Tibial nerve (tissue), 4 donors: ENCODE data around the gene OR2F1. TPM values are rescaled to one million over a fixed set of nuclear protein-coding genes. Genes with fewer than 3 reads are reported as not detected.
"Not testable (repeated sequence)": the region's sequence is repeated elsewhere in the genome, so short reads cannot be mapped to it uniquely, and the experiment has no call there.

ENCODE experiments used
- DNase-seq, 2 donors: peaks; one replicate each; pipeline ENCODE4 v3.0.0-alpha.2; 2019; ENCODE audit warnings: low spot score in 2 of 2
- H3K27ac ChIP-seq, 4 donors: fragments of 200-600 bp; sonication (generic) in 3 of 4; one replicate each; pipeline ENCODE4 v1.5.1; 2017 to 2019; ENCODE audit warnings: mild to moderate bottlenecking in 1 of 4
- H3K27me3 ChIP-seq, 2 donors: fragments of 200-600 bp; sonication (generic) in 1 of 2; one replicate each; pipeline versions ENCODE4 v1.5.1 to v1.6.0; 2017 to 2019
- H3K36me3 ChIP-seq, 3 donors: fragments of 200-600 bp; sonication (generic); one replicate each; pipeline ENCODE4 v1.5.1; 2018 to 2019
- H3K4me1 ChIP-seq, 4 donors: fragments of 200-600 bp; sonication (generic) in 3 of 4; one replicate each; pipeline ENCODE4 v1.5.1; 2017 to 2019
- H3K4me3 ChIP-seq, 4 donors: fragments of 200-600 bp; sonication (generic) in 3 of 4; one replicate each; pipeline ENCODE4 v1.5.1; 2017 to 2019; ENCODE audit warnings: mild to moderate bottlenecking in 1 of 4, moderate library complexity in 1 of 4
- H3K9me3 ChIP-seq, 4 donors: fragments of 200-600 bp; sonication (generic) in 3 of 4; one replicate each; pipeline ENCODE4 v1.5.1; 2017 to 2019
- CTCF ChIP-seq, 5 experiments: fragments of 200-600 bp in 3 of 5; fragments of 450-650 bp in 2 of 5; sonication (generic) in 3 of 5; IDR thresholded peaks; one replicate each; pipeline ENCODE4 v1.5.1; 2016 to 2019; ENCODE audit warnings: antibody characterized with exemption in 5 of 5, mild to moderate bottlenecking in 3 of 5, moderate library complexity in 2 of 5
- EP300 ChIP-seq, 2 donors: sonication (generic); formaldehyde crosslinking; IDR thresholded peaks; one replicate each; pipeline ENCODE4 v1.6.1; 2017; ENCODE audit warnings: antibody characterized with exemption in 2 of 2, mild to moderate bottlenecking in 1 of 2
- POLR2A ChIP-seq, 2 donors: fragments of 450-650 bp; IDR thresholded peaks; one replicate each; pipeline ENCODE4 v1.6.1; 2017; ENCODE audit warnings: antibody characterized with exemption in 2 of 2, mild to moderate bottlenecking in 2 of 2, moderate library complexity in 2 of 2
- WGBS, 2 donors: methylation state at CpG; one replicate each; pipeline ENCODE4 v1.1.5; 2018; 5-methylcytosine and 5-hydroxymethylcytosine counted together
- total RNA-seq, 4 donors: library from RNA; depleted of rRNA; stranded (reverse); fragments of >200 nt; gene quantifications; one replicate each; pipeline ENCODE4 v1.1.0, GENCODE V29; 2016

Gene OR2F1
- total RNA-seq, 4 donors from 2014 or later, result not detected

- Histone ChIP-seq H3K4me1 (no peaks in the 10 kb centered on the region), H3K36me3 (no peaks in the 10 kb centered on the region), H3K9me3 (peaks cover 0 to 10% (median 0%) of the 10 kb centered on the region in 4 donors), H3K27ac (no peak overlapping the region), H3K4me3 (no peak overlapping the region), H3K27me3 (no peaks in the 10 kb centered on the region)
- TF ChIP-seq CTCF (IDR thresholded peaks at IDR 0.05), result no peak
- TF ChIP-seq EP300 (IDR thresholded peaks at IDR 0.05), result no peak
- no peak for TF ChIP-seq POLR2A (IDR thresholded peaks at IDR 0.05)
- 75 to 81% methylated on average over 5 of the region's 5 CpGs for WGBS, 2 donors
- no peak for DNase-seq
Observed at GRCh38 chr7:144004703-144005102, 50.1 kb downstream of the OR2F1 start.

GRCh38 chr7:144006029-144006691 is 51.5 kb downstream of the OR2F1 start:
- Histone ChIP-seq H3K4me1 (no peaks in the 10 kb centered on the region), H3K27me3 (no peaks in the 10 kb centered on the region), H3K36me3 (no peaks in the 10 kb centered on the region), H3K4me3 (no peak overlapping the region), H3K9me3 (peaks cover 0 to 18% (median 0%) of the 10 kb centered on the region in 4 donors), H3K27ac (no peak overlapping the region)
- no peak for DNase-seq
- WGBS, 2 donors, result 33 to 37% methylated on average over 1 of the region's 1 CpG
- TF ChIP-seq EP300 (IDR thresholded peaks at IDR 0.05), result no peak
- no peak for TF ChIP-seq CTCF (IDR thresholded peaks at IDR 0.05)
- TF ChIP-seq POLR2A (IDR thresholded peaks at IDR 0.05), result no peak

- no peak for TF ChIP-seq POLR2A (IDR thresholded peaks at IDR 0.05)
- no peak for TF ChIP-seq CTCF (IDR thresholded peaks at IDR 0.05)
- TF ChIP-seq EP300 (IDR thresholded peaks at IDR 0.05), result no peak
- DNase-seq, result no peak
- no peak overlapping the region for H3K27ac ChIP-seq
- no peaks in the 10 kb centered on the region for H3K4me1 ChIP-seq
- WGBS, 2 donors, result 79 to 86% methylated on average over 1 of the region's 1 CpG
- H3K4me3 ChIP-seq, result no peak overlapping the region
- H3K9me3 ChIP-seq, result peaks cover 0 to 18% (median 0%) of the 10 kb centered on the region in 4 donors
- H3K36me3 ChIP-seq, result no peaks in the 10 kb centered on the region
- no peaks in the 10 kb centered on the region for H3K27me3 ChIP-seq
Observed at GRCh38 chr7:144006692-144007042, 52.0 kb downstream of the OR2F1 start.

- DNase-seq, result no peak
- 72 to 75% methylated on average over 2 of the region's 2 CpGs for WGBS, 2 donors
- TF ChIP-seq EP300 (IDR thresholded peaks at IDR 0.05), result no peak
- no peak for TF ChIP-seq CTCF (IDR thresholded peaks at IDR 0.05)
- no peak for TF ChIP-seq POLR2A (IDR thresholded peaks at IDR 0.05)
- no peaks in the 10 kb centered on the region for H3K27me3 ChIP-seq
- no peak overlapping the region for H3K27ac ChIP-seq
- no peaks in the 10 kb centered on the region for H3K4me1 ChIP-seq
- H3K36me3 ChIP-seq, result no peaks in the 10 kb centered on the region
- H3K9me3 ChIP-seq, result peaks cover 0 to 18% (median 0%) of the 10 kb centered on the region in 4 donors
- H3K4me3 ChIP-seq, result no peak overlapping the region
Observed at GRCh38 chr7:144009361-144009760, 54.7 kb downstream of the OR2F1 start.

- H3K4me3 ChIP-seq, H3K4me1 ChIP-seq, H3K27me3 ChIP-seq, H3K36me3 ChIP-seq, DNase-seq, H3K27ac ChIP-seq: not testable (repeated sequence)
- H3K9me3 ChIP-seq, result peaks cover 0 to 18% (median 0%) of the 10 kb centered on the region in 4 donors
Observed at GRCh38 chr7:144010061-144010460, 55.4 kb downstream of the OR2F1 start.

GRCh38 chr7:144010821-144011220 is 56.2 kb downstream of the OR2F1 start:
- H3K4me3 ChIP-seq, H3K27ac ChIP-seq, H3K27me3 ChIP-seq, DNase-seq, H3K4me1 ChIP-seq, H3K36me3 ChIP-seq: not testable (repeated sequence)
- 79 to 85% methylated on average over 1 of the region's 1 CpG for WGBS, 2 donors
- peaks cover 0 to 18% (median 0%) of the 10 kb centered on the region in 4 donors for H3K9me3 ChIP-seq
